Measurements from ENCODE around the gene USP17L27.
"Not testable (repeated sequence)": the region's sequence is repeated elsewhere in the genome, so short reads cannot be mapped to it uniquely, and the experiment has no call there.

DNA sequence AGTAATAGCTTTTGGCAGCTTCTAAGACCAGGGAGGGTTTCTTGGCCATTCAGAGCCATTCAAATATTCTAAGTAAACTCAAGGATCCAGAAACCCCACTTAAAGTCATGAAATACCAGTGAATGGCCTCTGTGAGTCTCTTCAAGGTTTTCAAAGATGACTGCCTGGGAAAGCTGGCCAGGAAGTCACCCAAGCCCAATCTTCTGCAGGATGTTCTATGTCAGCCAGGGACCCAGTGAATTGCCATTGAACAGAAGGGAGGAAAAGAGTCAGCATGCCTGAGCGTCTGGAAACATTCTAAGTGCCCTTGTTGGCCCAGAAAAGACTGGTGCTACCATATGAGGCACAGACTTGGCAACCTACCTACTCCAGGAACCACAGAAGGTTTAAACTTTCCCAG is 35.9 kb downstream of the USP17L27 start:
- not testable (repeated sequence) for TF ChIP-seq POLR2A (IDR thresholded peaks at IDR 0.05)
- TF ChIP-seq, protein P1, sequence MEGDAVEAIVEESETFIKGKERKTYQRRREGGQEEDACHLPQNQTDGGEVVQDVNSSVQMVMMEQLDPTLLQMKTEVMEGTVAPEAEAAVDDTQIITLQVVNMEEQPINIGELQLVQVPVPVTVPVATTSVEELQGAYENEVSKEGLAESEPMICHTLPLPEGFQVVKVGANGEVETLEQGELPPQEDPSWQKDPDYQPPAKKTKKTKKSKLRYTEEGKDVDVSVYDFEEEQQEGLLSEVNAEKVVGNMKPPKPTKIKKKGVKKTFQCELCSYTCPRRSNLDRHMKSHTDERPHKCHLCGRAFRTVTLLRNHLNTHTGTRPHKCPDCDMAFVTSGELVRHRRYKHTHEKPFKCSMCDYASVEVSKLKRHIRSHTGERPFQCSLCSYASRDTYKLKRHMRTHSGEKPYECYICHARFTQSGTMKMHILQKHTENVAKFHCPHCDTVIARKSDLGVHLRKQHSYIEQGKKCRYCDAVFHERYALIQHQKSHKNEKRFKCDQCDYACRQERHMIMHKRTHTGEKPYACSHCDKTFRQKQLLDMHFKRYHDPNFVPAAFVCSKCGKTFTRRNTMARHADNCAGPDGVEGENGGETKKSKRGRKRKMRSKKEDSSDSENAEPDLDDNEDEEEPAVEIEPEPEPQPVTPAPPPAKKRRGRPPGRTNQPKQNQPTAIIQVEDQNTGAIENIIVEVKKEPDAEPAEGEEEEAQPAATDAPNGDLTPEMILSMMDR (IDR thresholded peaks at IDR 0.05), result not testable (repeated sequence)

Measured in thyroid gland (tissue), 4 donors.